Activated CD8-positive, alpha-beta memory T cell treated with anti-CD3 and anti-CD28 coated beads for 24 hours (primary cell): ENCODE results near the gene OR5D16.
"Not testable (repeated sequence)": the region's sequence is repeated elsewhere in the genome, so short reads cannot be mapped to it uniquely, and the experiment has no call there.

Experiments
- DNase-seq: peaks from one replicate; pipeline ENCODE4 v3.0.0-alpha.2; 2020

The OR5D16 gene

DNA sequence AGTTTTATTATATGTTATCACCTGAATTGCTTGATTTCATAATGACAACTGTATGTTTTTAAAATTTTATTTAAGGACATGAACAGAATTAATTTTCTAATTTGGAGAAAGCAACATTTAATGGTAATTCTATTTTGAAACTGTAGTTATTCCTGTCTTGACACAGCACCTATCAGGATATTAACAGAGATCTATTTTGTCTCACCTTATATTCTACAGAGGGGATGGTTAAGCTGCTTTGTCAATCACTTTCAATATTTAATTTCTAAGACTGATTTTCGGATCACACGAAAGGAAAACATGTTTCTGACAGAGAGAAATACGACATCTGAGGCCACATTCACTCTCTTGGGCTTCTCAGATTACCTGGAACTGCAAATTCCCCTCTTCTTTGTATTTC lies at the start of gene OR5D16:
OR5D16 (plus strand) TSS at position 301 of the 400 bp plus-strand sequence; CDS start at position 301, 0 bp downstream.
- DNase-seq: no peak

DNA sequence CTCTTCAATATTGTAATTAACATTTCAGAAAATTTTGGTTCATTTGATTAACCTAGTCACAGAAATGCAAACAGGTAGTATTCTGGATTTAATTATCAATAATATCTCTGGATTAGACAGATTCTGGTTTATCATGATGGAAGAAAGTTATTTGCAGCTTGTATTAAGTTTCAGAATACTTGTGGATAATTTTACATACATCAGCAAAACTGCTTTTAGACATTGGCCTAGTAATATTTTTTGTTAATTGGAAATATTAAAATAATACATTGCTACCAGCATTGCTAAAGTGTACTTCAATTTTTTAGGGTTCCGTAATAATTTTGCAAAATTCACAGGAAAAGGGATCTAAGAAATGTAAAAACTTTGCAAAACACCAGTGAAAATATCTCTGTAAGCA lies 46.9 kb upstream of the OR5D16 start:
- DNase-seq: no peak

DNA sequence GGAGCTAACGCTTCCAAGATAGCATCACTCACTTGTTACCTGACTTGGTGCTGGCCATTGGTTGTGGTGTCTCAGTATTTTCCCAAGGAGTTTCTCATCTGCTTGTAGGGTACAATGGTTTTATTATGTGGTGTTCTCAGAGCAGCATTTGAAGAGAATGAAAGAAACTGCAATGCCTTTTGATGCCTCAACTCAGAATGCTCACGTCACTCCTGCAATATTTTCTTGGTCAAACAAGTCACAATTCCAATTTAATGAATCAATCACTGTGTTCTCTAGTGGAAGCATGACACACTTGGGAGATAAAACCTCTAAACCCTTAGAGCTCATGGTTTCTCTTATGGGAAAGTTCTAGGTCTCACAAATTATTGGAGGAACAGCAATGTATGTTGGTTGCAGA lies 45.2 kb upstream of the OR5D16 start:
- no peak for DNase-seq

- no peak for DNase-seq
Observed at GRCh38 chr11:55795256-55795655, 43.3 kb upstream of the OR5D16 start, which contains the start of gene OR5D14. TSS of gene OR5D14 (plus strand) at chr11:55795556. CDS start at chr11:55795556, 0 bp downstream.

DNA sequence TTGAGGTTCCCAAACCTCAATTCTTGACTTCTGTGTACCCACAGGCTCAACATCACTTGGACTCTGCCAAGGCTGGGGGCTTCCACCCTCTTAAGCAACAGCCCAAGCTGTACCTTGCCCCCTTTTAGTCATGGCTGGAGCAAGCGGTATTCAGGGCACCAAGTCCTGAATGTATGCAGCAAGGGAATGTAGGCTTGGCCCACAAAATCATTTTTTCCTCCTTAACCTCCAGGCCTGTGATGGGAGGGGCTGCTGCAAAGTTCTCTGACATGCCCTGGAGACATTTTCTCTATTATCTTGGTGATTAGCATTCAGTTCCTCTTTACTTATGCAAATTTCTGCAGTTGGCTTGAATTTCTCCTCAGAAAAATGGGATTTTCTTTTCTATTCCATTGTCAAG lies 32.3 kb upstream of the OR5D16 start:
- DNase-seq: no peak

- no peak for DNase-seq
Observed at GRCh38 chr11:55811067-55811466, 27.5 kb upstream of the OR5D16 start, which contains the start of gene OR5L1. TSS of gene OR5L1 (plus strand) at chr11:55811367. CDS start at chr11:55811467, 100 bp downstream.

GRCh38 chr11:55819330-55819729 lies 19.2 kb upstream of the OR5D16 start, which contains the start of gene OR5D18:
TSS of gene OR5D18 (plus strand) at chr11:55819630. CDS start at chr11:55819630, 0 bp downstream.
- no peak for DNase-seq

GRCh38 chr11:55826919-55827318 lies 11.6 kb upstream of the OR5D16 start, which contains the start of gene OR5L2:
TSS of gene OR5L2 (plus strand) at chr11:55827219. CDS start at chr11:55827219, 0 bp downstream.
- no peak for DNase-seq

DNA sequence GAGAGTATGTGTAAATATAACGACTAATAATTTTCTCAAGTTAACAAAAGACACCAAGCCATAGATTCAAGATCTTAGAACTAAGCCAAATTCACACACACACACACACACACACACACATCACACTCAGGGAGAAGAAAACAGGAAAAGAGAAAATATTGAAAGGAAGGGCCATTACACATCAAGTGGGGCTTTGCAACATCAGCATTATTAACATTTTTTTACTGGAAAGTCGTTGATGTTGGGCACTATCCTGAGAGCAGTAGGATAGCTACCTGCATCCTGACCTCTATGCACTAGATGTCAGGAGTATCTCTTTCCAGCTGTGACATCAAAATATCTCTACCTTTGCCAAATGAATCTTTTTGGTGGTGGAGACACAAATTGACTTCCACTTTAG lies 8.9 kb downstream of the OR5D16 start:
- DNase-seq: no peak

- DNase-seq: no peak
Observed at GRCh38 chr11:55849037-55849436, 10.5 kb downstream of the OR5D16 start.

- DNase-seq: no peak
Observed at GRCh38 chr11:55852141-55852540, 13.6 kb downstream of the OR5D16 start.

DNA sequence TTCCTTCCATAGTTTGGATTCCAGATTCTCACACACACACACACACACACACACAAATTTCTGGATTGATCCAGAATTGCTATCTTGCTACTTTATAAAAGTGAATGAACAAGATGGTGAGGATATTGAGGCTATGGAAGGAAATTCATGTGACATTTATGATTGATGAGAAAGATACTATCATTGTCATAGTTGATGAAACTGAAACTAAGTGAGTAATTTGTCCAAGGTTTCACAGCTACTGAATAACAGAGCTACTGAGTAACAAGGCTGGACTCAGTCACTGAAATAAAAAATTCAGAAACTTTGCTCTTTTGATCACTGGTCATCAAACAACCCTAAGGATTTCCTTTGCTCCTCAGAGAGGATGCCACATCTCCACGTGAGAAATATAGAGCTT lies 16.2 kb downstream of the OR5D16 start:
- DNase-seq: no peak

DNA sequence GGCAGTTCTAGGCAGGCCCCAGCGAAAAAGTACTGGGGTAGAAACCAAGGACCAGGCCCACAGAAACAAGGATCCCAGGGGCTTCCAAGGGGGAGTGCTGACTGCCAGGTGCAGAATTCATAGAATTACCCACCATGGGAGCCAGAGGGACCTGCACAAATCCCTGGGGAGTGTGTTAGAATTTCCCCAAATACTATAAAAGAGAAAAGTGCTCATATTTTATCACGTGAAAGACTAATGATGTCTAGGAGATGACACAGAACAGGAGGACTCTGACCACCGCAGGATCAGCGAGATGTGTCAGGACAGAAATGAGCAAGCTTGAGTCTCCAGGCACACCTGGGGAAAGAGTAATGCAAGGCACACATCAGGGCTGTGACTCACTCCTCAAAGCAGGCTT lies 28.8 kb downstream of the OR5D16 start:
- DNase-seq: not testable (repeated sequence)

GRCh38 chr11:55872731-55873130 lies 34.2 kb downstream of the OR5D16 start:
- DNase-seq: not testable (repeated sequence)

DNA sequence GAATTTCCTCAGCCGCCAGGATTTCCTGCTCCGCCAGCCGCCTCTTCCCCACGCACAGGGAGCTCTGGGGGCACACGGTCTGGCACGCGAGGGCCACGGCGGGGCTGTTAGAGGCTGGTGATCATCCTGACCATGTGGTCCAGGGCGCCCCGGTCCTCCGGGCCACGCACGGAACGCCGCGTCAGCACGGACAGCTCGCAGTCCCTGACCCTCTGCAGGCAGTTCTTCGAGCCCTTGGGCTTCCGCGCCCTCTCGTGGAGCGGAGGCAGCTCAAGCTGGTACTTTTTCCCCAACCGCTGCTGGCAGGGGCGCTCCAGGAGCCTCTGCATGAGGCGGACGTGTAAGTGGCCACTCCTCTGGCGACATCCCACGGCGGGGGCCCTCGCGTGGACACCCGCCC lies 34.6 kb downstream of the OR5D16 start:
- DNase-seq: not testable (repeated sequence)

- DNase-seq: not testable (repeated sequence)
Observed at GRCh38 chr11:55882997-55883396, 44.4 kb downstream of the OR5D16 start, which contains the start of gene TRIM51. TSS of gene TRIM51 (plus strand) at chr11:55883297. CDS start at chr11:55885429, 2,132 bp downstream.

DNA sequence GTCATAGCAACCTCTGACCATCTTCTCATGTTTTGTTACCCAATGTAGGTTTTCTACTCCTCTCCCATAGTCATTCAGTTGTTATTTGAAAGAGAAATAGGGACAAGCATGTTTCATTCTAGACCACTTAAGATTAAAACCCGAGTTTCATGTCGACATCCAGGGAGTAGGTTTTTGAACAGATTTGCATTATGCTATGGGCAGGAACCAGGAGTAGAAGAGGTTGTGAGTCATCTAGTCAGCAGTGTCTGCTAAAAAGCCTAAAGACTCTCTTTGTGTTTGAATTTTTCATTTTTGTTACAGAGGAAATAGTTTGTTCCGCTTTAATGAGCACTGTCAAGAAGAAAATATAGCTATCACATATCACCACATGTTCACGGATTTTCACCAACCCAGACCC lies 46.4 kb downstream of the OR5D16 start:
- not testable (repeated sequence) for DNase-seq

DNA sequence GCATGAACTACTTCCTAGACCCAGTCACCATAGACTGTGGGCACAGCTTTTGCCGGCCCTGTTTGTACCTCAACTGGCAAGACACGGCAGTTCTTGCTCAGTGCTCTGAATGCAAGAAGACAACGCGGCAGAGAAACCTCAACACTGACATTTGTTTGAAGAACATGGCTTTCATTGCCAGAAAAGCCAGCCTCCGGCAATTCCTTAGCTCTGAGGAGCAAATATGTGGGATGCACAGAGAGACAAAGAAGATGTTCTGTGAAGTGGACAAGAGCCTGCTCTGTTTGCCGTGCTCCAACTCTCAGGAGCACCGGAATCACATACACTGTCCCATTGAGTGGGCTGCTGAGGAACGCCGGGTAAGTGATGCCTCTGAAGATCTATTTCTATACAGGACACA lies 46.9 kb downstream of the OR5D16 start:
- DNase-seq: not testable (repeated sequence)
